HepG2 (cell line): ENCODE data around the gene SLC12A3. TPM values are rescaled to one million over a fixed set of nuclear protein-coding genes. Genes with fewer than 3 reads are reported as not detected.

Source experiments
- ERF ChIP-seq: IDR thresholded peaks from 2 replicates; pipeline ENCODE4 v1.6.1; 2018; ENCODE audit warnings: missing biosample characterization, missing genetic modification reagents
- NFKB2 ChIP-seq: sonication (generic); formaldehyde crosslinking; IDR thresholded peaks from 2 replicates; pipeline ENCODE4 v1.4.0; 2020; ENCODE audit warnings: missing genetic modification reagents, borderline replicate concordance
- NR3C1 ChIP-seq: sonication (generic); formaldehyde crosslinking; IDR thresholded peaks from 2 replicates; pipeline ENCODE4 v1.4.0; 2020; ENCODE audit warnings: missing genetic modification reagents
- PAWR ChIP-seq: sonication (generic); formaldehyde crosslinking; IDR thresholded peaks from 2 replicates; pipeline ENCODE4 v1.4.0; 2020; ENCODE audit warnings: missing genetic modification reagents, mild to moderate bottlenecking, borderline replicate concordance
- POLR2AphosphoS5 ChIP-seq: IDR thresholded peaks from 2 replicates; pipeline ENCODE4 v1.6.1; 2012; ENCODE audit warnings: low read depth, low read length
- SMC3 ChIP-seq: IDR thresholded peaks from 2 replicates; pipeline ENCODE4 v1.6.1; 2011; ENCODE audit warnings: low read length, improper control_type of control experiment
- STAG1 ChIP-seq: sonication (generic); formaldehyde crosslinking; IDR thresholded peaks from 2 replicates; pipeline ENCODE4 v1.4.0; 2020; ENCODE audit warnings: missing genetic modification reagents
- ZC3H13 ChIP-seq: sonication (generic); formaldehyde crosslinking; IDR thresholded peaks from 2 replicates; pipeline ENCODE4 v1.8.1; 2023; ENCODE audit warnings: mild to moderate bottlenecking, missing genetic modification reagents, moderate library complexity
- ZGPAT ChIP-seq: IDR thresholded peaks from 2 replicates; pipeline ENCODE4 v1.6.1; 2016; ENCODE audit warnings: mild to moderate bottlenecking
- ZNF232 ChIP-seq: sonication (generic); formaldehyde crosslinking; IDR thresholded peaks from 2 replicates; pipeline ENCODE4 v1.4.0; 2020; ENCODE audit warnings: missing genetic modification reagents, borderline replicate concordance
- ZNF503 ChIP-seq: sonication (generic); formaldehyde crosslinking; IDR thresholded peaks from 2 replicates; pipeline ENCODE4 v1.4.0; 2020; ENCODE audit warnings: missing genetic modification reagents
- ZNF709 ChIP-seq: sonication (generic); formaldehyde crosslinking; IDR thresholded peaks from 2 replicates; pipeline ENCODE4 v1.5.0; 2020; ENCODE audit warnings: mild to moderate bottlenecking, missing genetic modification reagents
- ZNF768 ChIP-seq: sonication (generic); formaldehyde crosslinking; IDR thresholded peaks from 2 replicates; pipeline ENCODE4 v1.4.0; 2020; ENCODE audit warnings: missing genetic modification reagents
- polyA plus RNA-seq, 8 experiments: library from polyadenylated mRNA; depleted of rRNA in 3 of 8; stranded (reverse) in 7 of 8; unstranded in 1 of 8; fragments of >200 nt; fragmentation: Illumina TruSeq in 4 of 8; extraction: Trizol in 4 of 8; gene quantifications; 2 replicates each; pipeline versions ENCODE4 v1.2.1 to v1.2.3, GENCODE V29; 2011 to 2016; ENCODE audit warnings: low read depth in 4 of 8, missing spikeins in 1 of 8, mixed read lengths in 1 of 8; ENCODE audit not compliant: insufficient read depth in 1 of 8
- total RNA-seq, 5 experiments: library from RNA; depleted of rRNA; stranded (reverse); fragments of >200 nt; fragmentation: Illumina TruSeq; extraction: Trizol; gene quantifications; 2 replicates each; pipeline ENCODE4 v1.2.3, GENCODE V29; 2016; ENCODE audit warnings: low read depth in 1 of 5
- TF ChIP-seq, protein P1 (sequence below): sonication (generic); formaldehyde crosslinking; IDR thresholded peaks from 2 replicates; pipeline ENCODE4 v1.5.0; 2020; ENCODE audit warnings: mild to moderate bottlenecking, missing genetic modification reagents, moderate library complexity
- TF ChIP-seq, protein P2 (sequence below): sonication (generic); formaldehyde crosslinking; IDR thresholded peaks from 2 replicates; pipeline ENCODE4 v1.9.0; 2021; ENCODE audit warnings: mild to moderate bottlenecking, missing genetic modification reagents
- TF ChIP-seq, protein P3 (sequence below): sonication (generic); formaldehyde crosslinking; IDR thresholded peaks from 2 replicates; pipeline ENCODE4 v1.5.0; 2020; ENCODE audit warnings: missing genetic modification reagents

SLC12A3 gene
- total and polyA plus RNA-seq, 2 of the 13 experiments (the other 11 are each of a cell fraction or from before 2014, with no cell fraction given), result 6.2 TPM; not detected in 1

- TF ChIP-seq ERF (no peak; the same call in 1 of the 2 replicates), STAG1 (CRISPR knock-in tag) (peak; percentile 75), ZNF232 (CRISPR knock-in tag) (0 out of 2 replicates have a peak, but pooled peaks have one; percentile 38), NFKB2 (CRISPR knock-in tag) (0 out of 2 replicates have a peak, but pooled peaks have one; percentile 27), ZGPAT (CRISPR knock-in tag) (no peak), POLR2AphosphoS5 (no peak), PAWR (no peak), ZNF503 (0 out of 2 replicates have a peak, but pooled peaks have one; percentile 24), ZNF709 (CRISPR knock-in tag) (0 out of 2 replicates have a peak, but pooled peaks have one; percentile 19), NR3C1 (CRISPR knock-in tag) (0 out of 2 replicates have a peak, but pooled peaks have one; percentile 35), ZNF768 (CRISPR knock-in tag) (peak; percentile 26; the same call in 1 of the 2 replicates), ZC3H13 (CRISPR knock-in tag) (peak; percentile 52; the same call in 1 of the 2 replicates), SMC3 (peak; percentile 90)
- TF ChIP-seq, protein P1, sequence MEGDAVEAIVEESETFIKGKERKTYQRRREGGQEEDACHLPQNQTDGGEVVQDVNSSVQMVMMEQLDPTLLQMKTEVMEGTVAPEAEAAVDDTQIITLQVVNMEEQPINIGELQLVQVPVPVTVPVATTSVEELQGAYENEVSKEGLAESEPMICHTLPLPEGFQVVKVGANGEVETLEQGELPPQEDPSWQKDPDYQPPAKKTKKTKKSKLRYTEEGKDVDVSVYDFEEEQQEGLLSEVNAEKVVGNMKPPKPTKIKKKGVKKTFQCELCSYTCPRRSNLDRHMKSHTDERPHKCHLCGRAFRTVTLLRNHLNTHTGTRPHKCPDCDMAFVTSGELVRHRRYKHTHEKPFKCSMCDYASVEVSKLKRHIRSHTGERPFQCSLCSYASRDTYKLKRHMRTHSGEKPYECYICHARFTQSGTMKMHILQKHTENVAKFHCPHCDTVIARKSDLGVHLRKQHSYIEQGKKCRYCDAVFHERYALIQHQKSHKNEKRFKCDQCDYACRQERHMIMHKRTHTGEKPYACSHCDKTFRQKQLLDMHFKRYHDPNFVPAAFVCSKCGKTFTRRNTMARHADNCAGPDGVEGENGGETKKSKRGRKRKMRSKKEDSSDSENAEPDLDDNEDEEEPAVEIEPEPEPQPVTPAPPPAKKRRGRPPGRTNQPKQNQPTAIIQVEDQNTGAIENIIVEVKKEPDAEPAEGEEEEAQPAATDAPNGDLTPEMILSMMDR (CRISPR knock-in tag), result peak; percentile 74
- TF ChIP-seq, protein P2, sequence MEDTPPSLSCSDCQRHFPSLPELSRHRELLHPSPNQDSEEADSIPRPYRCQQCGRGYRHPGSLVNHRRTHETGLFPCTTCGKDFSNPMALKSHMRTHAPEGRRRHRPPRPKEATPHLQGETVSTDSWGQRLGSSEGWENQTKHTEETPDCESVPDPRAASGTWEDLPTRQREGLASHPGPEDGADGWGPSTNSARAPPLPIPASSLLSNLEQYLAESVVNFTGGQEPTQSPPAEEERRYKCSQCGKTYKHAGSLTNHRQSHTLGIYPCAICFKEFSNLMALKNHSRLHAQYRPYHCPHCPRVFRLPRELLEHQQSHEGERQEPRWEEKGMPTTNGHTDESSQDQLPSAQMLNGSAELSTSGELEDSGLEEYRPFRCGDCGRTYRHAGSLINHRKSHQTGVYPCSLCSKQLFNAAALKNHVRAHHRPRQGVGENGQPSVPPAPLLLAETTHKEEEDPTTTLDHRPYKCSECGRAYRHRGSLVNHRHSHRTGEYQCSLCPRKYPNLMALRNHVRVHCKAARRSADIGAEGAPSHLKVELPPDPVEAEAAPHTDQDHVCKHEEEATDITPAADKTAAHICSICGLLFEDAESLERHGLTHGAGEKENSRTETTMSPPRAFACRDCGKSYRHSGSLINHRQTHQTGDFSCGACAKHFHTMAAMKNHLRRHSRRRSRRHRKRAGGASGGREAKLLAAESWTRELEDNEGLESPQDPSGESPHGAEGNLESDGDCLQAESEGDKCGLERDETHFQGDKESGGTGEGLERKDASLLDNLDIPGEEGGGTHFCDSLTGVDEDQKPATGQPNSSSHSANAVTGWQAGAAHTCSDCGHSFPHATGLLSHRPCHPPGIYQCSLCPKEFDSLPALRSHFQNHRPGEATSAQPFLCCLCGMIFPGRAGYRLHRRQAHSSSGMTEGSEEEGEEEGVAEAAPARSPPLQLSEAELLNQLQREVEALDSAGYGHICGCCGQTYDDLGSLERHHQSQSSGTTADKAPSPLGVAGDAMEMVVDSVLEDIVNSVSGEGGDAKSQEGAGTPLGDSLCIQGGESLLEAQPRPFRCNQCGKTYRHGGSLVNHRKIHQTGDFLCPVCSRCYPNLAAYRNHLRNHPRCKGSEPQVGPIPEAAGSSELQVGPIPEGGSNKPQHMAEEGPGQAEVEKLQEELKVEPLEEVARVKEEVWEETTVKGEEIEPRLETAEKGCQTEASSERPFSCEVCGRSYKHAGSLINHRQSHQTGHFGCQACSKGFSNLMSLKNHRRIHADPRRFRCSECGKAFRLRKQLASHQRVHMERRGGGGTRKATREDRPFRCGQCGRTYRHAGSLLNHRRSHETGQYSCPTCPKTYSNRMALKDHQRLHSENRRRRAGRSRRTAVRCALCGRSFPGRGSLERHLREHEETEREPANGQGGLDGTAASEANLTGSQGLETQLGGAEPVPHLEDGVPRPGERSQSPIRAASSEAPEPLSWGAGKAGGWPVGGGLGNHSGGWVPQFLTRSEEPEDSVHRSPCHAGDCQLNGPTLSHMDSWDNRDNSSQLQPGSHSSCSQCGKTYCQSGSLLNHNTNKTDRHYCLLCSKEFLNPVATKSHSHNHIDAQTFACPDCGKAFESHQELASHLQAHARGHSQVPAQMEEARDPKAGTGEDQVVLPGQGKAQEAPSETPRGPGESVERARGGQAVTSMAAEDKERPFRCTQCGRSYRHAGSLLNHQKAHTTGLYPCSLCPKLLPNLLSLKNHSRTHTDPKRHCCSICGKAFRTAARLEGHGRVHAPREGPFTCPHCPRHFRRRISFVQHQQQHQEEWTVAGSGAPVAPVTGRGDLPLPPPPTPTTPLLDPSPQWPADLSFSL (CRISPR knock-in tag), result no peak
- TF ChIP-seq, protein P3, sequence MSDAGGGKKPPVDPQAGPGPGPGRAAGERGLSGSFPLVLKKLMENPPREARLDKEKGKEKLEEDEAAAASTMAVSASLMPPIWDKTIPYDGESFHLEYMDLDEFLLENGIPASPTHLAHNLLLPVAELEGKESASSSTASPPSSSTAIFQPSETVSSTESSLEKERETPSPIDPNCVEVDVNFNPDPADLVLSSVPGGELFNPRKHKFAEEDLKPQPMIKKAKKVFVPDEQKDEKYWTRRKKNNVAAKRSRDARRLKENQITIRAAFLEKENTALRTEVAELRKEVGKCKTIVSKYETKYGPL (CRISPR knock-in tag), result no peak
These were observed 2.2 kb downstream of the SLC12A3 start (continued) for GRCh38 chr16:56866955-56867830.
